Measurements from ENCODE around the gene GRK1.

DNA sequence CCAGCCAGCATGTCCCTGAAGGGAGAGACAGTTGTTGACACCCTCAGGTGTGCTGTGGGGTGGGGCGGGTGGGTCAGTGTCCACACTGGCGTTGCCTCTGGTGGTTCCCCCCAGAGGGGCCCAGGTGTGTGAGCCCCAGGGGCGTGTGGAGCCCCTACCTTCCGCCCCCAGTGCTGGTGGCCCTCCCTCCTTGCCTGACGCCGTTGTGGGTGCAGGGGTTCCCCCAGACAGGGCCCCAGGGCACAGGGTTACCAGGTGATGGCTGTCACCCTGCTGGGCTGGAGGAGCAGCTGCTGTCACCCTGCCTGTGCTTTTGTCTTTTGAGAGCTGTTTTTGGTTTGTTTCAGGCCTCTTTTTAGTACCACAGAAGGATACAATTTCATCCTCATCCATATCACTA, 36.2 kb upstream of the GRK1 start:
- no peak for TF ChIP-seq CTCF (IDR thresholded peaks at IDR 0.05)
- no peak for TF ChIP-seq POLR2AphosphoS5 (IDR thresholded peaks at IDR 0.05)
- no peak for TF ChIP-seq EP300 (IDR thresholded peaks at IDR 0.05; ENCODE audit: low read depth)
